ENCODE measurements around the gene FAM3C. TPM values are rescaled to one million over a fixed set of nuclear protein-coding genes. Genes with fewer than 3 reads are reported as not detected.

FAM3C gene
- total RNA-seq, 1 donor from 2014 or later = 47.5 TPM

- H3K36me3 Mint-ChIP-seq (ENCODE audit: low read depth) = peaks cover 11% of the 10 kb centered on the region
- no peaks in the 10 kb centered on the region for H3K27me3 Mint-ChIP-seq (ENCODE audit: low read depth)
- H3K4me3 Mint-ChIP-seq = no peak overlapping the region
- TF ChIP-seq CTCF (conservative IDR thresholded peaks at IDR 0.05) = no peak
- no peaks in the 10 kb centered on the region for H3K9me3 Mint-ChIP-seq
- DNase-seq (ENCODE audit: low read depth, low spot score) = no peak
- peaks cover 5% of the 10 kb centered on the region for H3K4me1 Mint-ChIP-seq
- H3K27ac Mint-ChIP-seq (ENCODE audit: unreplicated experiment) = no peak overlapping the region
These were observed 26.6 kb downstream of the FAM3C start for GRCh38 chr7:121369462-121369861.

- H3K4me1 Mint-ChIP-seq = no peaks in the 10 kb centered on the region
- H3K27ac Mint-ChIP-seq (ENCODE audit: unreplicated experiment) = no peak overlapping the region
- no peaks in the 10 kb centered on the region for H3K9me3 Mint-ChIP-seq
- peak; percentile 30 for DNase-seq (ENCODE audit: low read depth, low spot score)
- peaks cover 11% of the 10 kb centered on the region for H3K36me3 Mint-ChIP-seq (ENCODE audit: low read depth)
- peak; percentile 92 for TF ChIP-seq CTCF (conservative IDR thresholded peaks at IDR 0.05)
- no peaks in the 10 kb centered on the region for H3K27me3 Mint-ChIP-seq (ENCODE audit: low read depth)
- no peak overlapping the region for H3K4me3 Mint-ChIP-seq
These were observed 29.2 kb downstream of the FAM3C start for GRCh38 chr7:121366852-121367431.

- Mint-ChIP-seq H3K4me3 (no peak overlapping the region), H3K4me1 (no peaks in the 10 kb centered on the region), H3K9me3 (no peaks in the 10 kb centered on the region), H3K27me3 (ENCODE audit: low read depth) (no peaks in the 10 kb centered on the region), H3K27ac (ENCODE audit: unreplicated experiment) (no peak overlapping the region), H3K36me3 (ENCODE audit: low read depth) (peaks cover 20% of the 10 kb centered on the region)
- no peak for DNase-seq (ENCODE audit: low read depth, low spot score)
- no peak for TF ChIP-seq CTCF (conservative IDR thresholded peaks at IDR 0.05)
These were observed 35.5 kb downstream of the FAM3C start for GRCh38 chr7:121360564-121360963.

GRCh38 chr7:121355574-121355973, 40.5 kb downstream of the FAM3C start:
- Mint-ChIP-seq H3K4me1 (no peaks in the 10 kb centered on the region), H3K4me3 (no peak overlapping the region), H3K36me3 (ENCODE audit: low read depth) (peaks cover 18% of the 10 kb centered on the region), H3K27ac (ENCODE audit: unreplicated experiment) (no peak overlapping the region), H3K9me3 (no peaks in the 10 kb centered on the region), H3K27me3 (ENCODE audit: low read depth) (no peaks in the 10 kb centered on the region)
- no peak for TF ChIP-seq CTCF (conservative IDR thresholded peaks at IDR 0.05)
- DNase-seq (ENCODE audit: low read depth, low spot score) = no peak

GRCh38 chr7:121352323-121352722, 43.8 kb downstream of the FAM3C start:
- Mint-ChIP-seq H3K27ac (ENCODE audit: unreplicated experiment) (no peak overlapping the region), H3K27me3 (ENCODE audit: low read depth) (no peaks in the 10 kb centered on the region), H3K4me3 (no peak overlapping the region), H3K36me3 (ENCODE audit: low read depth) (peaks cover 12% of the 10 kb centered on the region), H3K4me1 (peaks cover 3% of the 10 kb centered on the region), H3K9me3 (no peaks in the 10 kb centered on the region)
- TF ChIP-seq CTCF (conservative IDR thresholded peaks at IDR 0.05) = no peak
- DNase-seq (ENCODE audit: low read depth, low spot score) = no peak
